Testis (tissue), 2 donors: ENCODE data around the gene CEP85.

Experiments used
- CTCF ChIP-seq, 3 experiments: fragments of 450-650 bp in 2 of 3; fragments of 200-600 bp in 1 of 3; sonication (generic) in 1 of 3; IDR thresholded peaks; one replicate each; pipeline ENCODE4 v1.5.1; 2016 to 2019; ENCODE audit warnings: antibody characterized with exemption in 3 of 3, mild to moderate bottlenecking in 2 of 3, moderate library complexity in 1 of 3
- POLR2A ChIP-seq: fragments of 450-650 bp; IDR thresholded peaks from one replicate; pipeline ENCODE4 v1.6.1; 2017; ENCODE audit warnings: antibody characterized with exemption, mild to moderate bottlenecking, moderate library complexity

DNA sequence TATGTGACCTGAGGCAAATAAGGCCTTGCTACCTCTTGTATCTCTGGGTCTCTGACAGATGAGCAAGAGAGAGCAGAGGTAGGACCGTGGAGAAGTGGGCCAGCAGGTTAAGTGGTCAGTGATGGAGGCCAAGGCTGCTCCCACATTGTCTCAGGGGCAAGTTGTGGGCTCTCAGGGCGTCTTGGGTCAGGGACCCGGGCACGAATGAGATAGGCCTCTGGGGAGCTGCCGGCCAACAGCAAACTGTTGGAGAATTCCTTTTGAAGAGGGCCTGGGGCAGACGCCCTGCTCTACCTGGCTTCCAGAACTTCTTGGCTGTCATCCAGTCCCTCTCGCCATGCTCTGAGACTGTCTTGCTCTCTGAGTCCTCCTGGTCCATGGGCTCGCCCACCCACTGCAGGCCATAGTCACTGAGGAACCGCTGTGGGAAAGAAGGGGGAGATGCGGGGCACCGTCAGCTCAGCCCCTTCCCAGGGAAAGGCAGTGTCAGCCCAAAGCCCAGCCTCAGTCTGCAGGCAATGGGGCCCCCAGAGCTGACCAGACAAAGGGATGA is 60.0 kb downstream of the CEP85 start:
- TF ChIP-seq CTCF (IDR thresholded peaks at IDR 0.05) (no peak), POLR2A (no peak)
